ENCODE data around the gene TGM5. TPM values are rescaled to one million over a fixed set of nuclear protein-coding genes. Genes with fewer than 3 reads are reported as not detected.

TGM5 gene
- polyA plus RNA-seq, 1 experiment, result not detected

DNA sequence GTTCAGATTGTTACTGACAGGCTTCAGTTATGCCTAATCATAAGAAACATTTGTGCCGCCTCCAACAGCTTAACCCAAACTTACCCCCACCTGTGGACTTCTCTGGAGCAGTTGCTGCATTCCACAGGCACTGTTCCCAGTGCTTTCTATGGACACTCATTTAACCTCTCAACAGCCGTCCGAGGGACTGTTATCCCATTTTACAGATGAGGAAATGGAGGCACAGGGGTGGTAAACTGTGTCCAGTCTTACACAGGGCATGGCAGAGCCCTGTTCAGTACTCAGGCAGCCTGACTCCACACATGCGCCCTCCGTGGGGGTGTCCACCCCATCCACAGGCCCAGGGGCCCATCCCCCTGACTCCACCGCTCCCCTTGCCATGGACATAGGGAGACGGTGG lies 14.3 kb upstream of the TGM5 start:
- H3K27ac ChIP-seq (ENCODE audit: low read depth, low read length), result no peak overlapping the region
- TF ChIP-seq, protein P1, sequence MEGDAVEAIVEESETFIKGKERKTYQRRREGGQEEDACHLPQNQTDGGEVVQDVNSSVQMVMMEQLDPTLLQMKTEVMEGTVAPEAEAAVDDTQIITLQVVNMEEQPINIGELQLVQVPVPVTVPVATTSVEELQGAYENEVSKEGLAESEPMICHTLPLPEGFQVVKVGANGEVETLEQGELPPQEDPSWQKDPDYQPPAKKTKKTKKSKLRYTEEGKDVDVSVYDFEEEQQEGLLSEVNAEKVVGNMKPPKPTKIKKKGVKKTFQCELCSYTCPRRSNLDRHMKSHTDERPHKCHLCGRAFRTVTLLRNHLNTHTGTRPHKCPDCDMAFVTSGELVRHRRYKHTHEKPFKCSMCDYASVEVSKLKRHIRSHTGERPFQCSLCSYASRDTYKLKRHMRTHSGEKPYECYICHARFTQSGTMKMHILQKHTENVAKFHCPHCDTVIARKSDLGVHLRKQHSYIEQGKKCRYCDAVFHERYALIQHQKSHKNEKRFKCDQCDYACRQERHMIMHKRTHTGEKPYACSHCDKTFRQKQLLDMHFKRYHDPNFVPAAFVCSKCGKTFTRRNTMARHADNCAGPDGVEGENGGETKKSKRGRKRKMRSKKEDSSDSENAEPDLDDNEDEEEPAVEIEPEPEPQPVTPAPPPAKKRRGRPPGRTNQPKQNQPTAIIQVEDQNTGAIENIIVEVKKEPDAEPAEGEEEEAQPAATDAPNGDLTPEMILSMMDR (IDR thresholded peaks at IDR 0.05; ENCODE audit: low read depth, low read length), result no peak
- DNase-seq (ENCODE audit: low read depth, low spot score), result no peak
- peaks cover 18% of the 10 kb centered on the region for H3K27me3 ChIP-seq (ENCODE audit: control insufficient read depth, insufficient read depth, low read length)
- no peak overlapping the region for H3K4me3 ChIP-seq (ENCODE audit: low read depth, low read length)
- POLR2A ChIA-PET, result no interaction called here
- CTCF ChIA-PET, result interaction anchor here (1.3 kb wide), 1 partner anchor 55 kb away, joined by 3 read pairs; no protein-coding TSS in a partner anchor
- H3K9me3 ChIP-seq (ENCODE audit: control insufficient read depth, insufficient read depth, low read length), result no peaks in the 10 kb centered on the region

DNA sequence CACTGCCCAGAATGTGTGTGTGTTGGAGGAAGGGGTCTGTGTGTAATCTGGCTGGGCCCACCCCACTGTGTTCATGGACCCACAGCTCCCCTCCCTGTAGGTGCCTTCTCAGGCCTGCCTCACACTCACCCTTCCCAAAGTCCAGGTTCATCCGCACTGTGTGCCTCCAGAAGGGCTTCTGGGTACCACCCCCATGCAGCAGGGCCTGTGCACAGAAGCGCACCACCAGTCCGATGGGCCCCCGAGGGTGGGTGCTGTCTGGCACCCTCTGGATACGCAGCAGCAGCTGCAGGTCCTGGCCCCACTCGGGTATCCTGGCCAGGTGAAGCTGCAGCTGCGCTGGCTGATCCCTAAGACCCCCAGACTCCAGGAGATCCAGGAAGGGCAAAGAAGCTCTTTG lies 12.8 kb upstream of the TGM5 start:
- no peaks in the 10 kb centered on the region for H3K9me3 ChIP-seq (ENCODE audit: control insufficient read depth, insufficient read depth, low read length)
- TF ChIP-seq, protein P1 (IDR thresholded peaks at IDR 0.05; ENCODE audit: low read depth, low read length), result no peak
- POLR2A ChIA-PET, result no interaction called here

DNA sequence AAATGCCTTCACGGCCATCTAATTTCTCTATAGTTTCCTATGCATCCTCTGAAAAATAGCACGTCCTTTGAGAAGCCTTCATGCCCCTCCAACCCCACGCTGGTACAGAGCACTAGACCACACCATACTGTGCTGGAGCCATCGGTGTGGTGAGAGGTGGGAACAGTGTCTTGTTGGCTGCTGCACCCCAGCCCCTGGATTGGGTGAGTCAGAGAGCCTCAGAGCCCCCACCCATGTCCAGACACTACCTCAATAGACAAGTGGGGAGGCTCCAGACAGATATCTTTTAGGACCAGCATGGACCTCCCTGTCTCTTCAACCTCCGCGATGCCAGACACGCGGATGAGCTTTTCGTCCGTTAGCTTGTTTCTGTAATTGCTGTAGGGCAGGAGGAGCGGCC lies 12.1 kb upstream of the TGM5 start:
- ChIA-PET CTCF (no interaction called here), POLR2A (no interaction called here)
- Histone ChIP-seq H3K27ac (ENCODE audit: low read depth, low read length) (no peak overlapping the region), H3K27me3 (ENCODE audit: control insufficient read depth, insufficient read depth, low read length) (peaks cover 25% of the 10 kb centered on the region), H3K9me3 (ENCODE audit: control insufficient read depth, insufficient read depth, low read length) (no peaks in the 10 kb centered on the region), H3K4me3 (ENCODE audit: low read depth, low read length) (no peak overlapping the region)
- TF ChIP-seq, protein P1 (IDR thresholded peaks at IDR 0.05; ENCODE audit: low read depth, low read length), result no peak
- no peak for DNase-seq (ENCODE audit: low read depth, low spot score)

More for the DNA sequence above, 12.8 kb upstream of the TGM5 start:
- Histone ChIP-seq H3K27me3 (ENCODE audit: control insufficient read depth, insufficient read depth, low read length) (peaks cover 21% of the 10 kb centered on the region), H3K27ac (ENCODE audit: low read depth, low read length) (no peak overlapping the region), H3K4me3 (ENCODE audit: low read depth, low read length) (no peak overlapping the region)
- CTCF ChIA-PET, result interaction anchor here (1.3 kb wide), 1 partner anchor 54 kb away, joined by 3 read pairs; no protein-coding TSS in a partner anchor
- DNase-seq (ENCODE audit: low read depth, low spot score), result no peak

DNA sequence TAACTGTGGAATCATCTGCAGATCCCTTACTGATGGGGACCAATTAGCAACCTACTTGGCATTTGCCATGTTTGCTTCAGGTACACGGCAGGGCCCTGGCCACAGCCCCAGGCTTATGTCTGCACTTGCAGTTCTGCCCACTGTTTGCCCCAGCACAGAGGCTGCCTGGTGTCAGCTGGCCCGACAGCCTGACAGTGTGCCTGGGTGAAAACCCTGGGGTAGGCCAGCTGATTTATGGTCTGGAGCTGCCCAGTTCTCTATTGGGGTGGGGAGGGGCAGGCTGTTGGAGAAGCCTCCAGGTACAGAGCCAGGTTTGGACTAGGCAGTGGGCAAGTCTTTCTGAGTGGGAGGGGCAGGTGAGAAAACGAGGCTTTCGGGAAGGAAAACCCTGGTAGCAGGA lies 11.2 kb upstream of the TGM5 start:
- H3K4me3 ChIP-seq (ENCODE audit: low read depth, low read length), result no peak overlapping the region
- POLR2A ChIA-PET, result no interaction called here
- H3K27me3 ChIP-seq (ENCODE audit: control insufficient read depth, insufficient read depth, low read length), result peaks cover 25% of the 10 kb centered on the region
- DNase-seq (ENCODE audit: low read depth, low spot score), result no peak
- CTCF ChIA-PET, result interaction anchor here (1.3 kb wide), 1 partner anchor 53 kb away, joined by 4 read pairs; no protein-coding TSS in a partner anchor
- H3K9me3 ChIP-seq (ENCODE audit: control insufficient read depth, insufficient read depth, low read length), result no peaks in the 10 kb centered on the region
- TF ChIP-seq, protein P1 (IDR thresholded peaks at IDR 0.05; ENCODE audit: low read depth, low read length), result no peak
- H3K27ac ChIP-seq (ENCODE audit: low read depth, low read length), result no peak overlapping the region

DNA sequence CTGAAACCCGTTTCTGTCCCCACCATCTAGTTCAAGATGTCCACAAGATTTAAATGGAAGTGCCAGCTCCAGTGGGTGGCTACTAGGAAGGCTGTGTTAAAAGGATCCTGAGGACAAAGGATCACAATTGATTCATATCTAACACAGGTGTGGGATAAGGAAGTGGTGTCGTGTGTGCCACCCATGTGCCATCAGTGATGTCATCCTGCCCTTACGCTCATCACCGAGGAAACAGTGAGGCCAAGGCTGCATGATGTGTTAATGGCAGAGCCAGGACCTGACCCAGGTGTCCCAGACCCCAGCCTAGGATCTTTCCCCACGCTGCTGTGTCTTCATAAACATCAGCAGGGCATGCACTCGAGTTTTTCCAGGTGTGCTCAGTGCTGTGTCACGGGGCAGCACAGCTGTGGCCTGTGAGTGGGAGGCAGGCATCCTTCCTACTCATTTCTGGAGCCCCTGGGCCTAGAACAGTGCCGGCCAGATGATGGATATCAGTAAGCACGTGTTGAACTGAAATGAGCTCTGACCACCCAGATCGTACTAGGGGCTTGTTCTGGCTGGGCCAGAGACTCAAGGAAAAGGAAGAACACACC lies 10.6 kb upstream of the TGM5 start:
- peaks cover 25% of the 10 kb centered on the region for H3K27me3 ChIP-seq (ENCODE audit: control insufficient read depth, insufficient read depth, low read length)
- H3K27ac ChIP-seq (ENCODE audit: low read depth, low read length), result no peak overlapping the region
- no peaks in the 10 kb centered on the region for H3K9me3 ChIP-seq (ENCODE audit: control insufficient read depth, insufficient read depth, low read length)
- no peak overlapping the region for H3K4me3 ChIP-seq (ENCODE audit: low read depth, low read length)
- ChIA-PET POLR2A (no interaction called here), CTCF (interaction anchor here (1.3 kb wide), 1 partner anchor 52 kb away, joined by 4 read pairs; no protein-coding TSS in a partner anchor)
- TF ChIP-seq, protein P1 (IDR thresholded peaks at IDR 0.05; ENCODE audit: low read depth, low read length), result no peak
- DNase-seq (ENCODE audit: low read depth, low spot score), result no peak

All from AG04450 (cell line).